Stomach (tissue), 9 donors: ENCODE measurements around the gene EEF2. TPM values are rescaled to one million over a fixed set of nuclear protein-coding genes. Genes with fewer than 3 reads are reported as not detected.

Experiments
- DNase-seq, 2 donors: peaks; one replicate each; pipeline versions ENCODE4 v3.0.0 to v3.0.0-alpha.2; 2013 to 2019
- H3K27ac ChIP-seq, 5 donors: fragments of 200-600 bp in 4 of 5; sonication (generic) in 4 of 5; one replicate each; pipeline ENCODE4 v1.5.1; 2013 to 2019; ENCODE audit warnings: mild to moderate bottlenecking in 1 of 5, moderate library complexity in 1 of 5
- H3K27me3 ChIP-seq, 3 donors: fragments of 200-600 bp; sonication (generic); one replicate each; pipeline ENCODE4 v1.5.1; 2017 to 2019; ENCODE audit warnings: mixed run types in 1 of 3
- H3K36me3 ChIP-seq, 4 donors: fragments of 200-600 bp; sonication (generic); 1 replicate in 3 of 4; 2 replicates in 1 of 4; pipeline ENCODE4 v1.5.1; 2016 to 2019
- H3K4me1 ChIP-seq, 4 donors: fragments of 200-600 bp; sonication (generic); one replicate each; pipeline ENCODE4 v1.5.1; 2016 to 2019
- H3K4me3 ChIP-seq, 4 donors: fragments of 200-600 bp; sonication (generic) in 3 of 4; one replicate each; pipeline ENCODE4 v1.5.1; 2016 to 2019; ENCODE audit warnings: mild to moderate bottlenecking in 1 of 4
- H3K9me3 ChIP-seq, 4 donors: fragments of 200-600 bp; sonication (generic); one replicate each; pipeline ENCODE4 v1.5.1; 2016 to 2019
- EP300 ChIP-seq: sonication (generic); formaldehyde crosslinking; IDR thresholded peaks from one replicate; pipeline ENCODE4 v1.6.1; 2017; ENCODE audit warnings: antibody characterized with exemption
- POLR2A ChIP-seq, 4 donors: fragments of 450-650 bp; IDR thresholded peaks; one replicate each; pipeline ENCODE4 v1.6.1; 2016; ENCODE audit warnings: antibody characterized with exemption in 4 of 4, control low read depth in 2 of 4, mild to moderate bottlenecking in 1 of 4, moderate library complexity in 1 of 4
- POLR2AphosphoS5 ChIP-seq, 3 donors: sonication (generic); formaldehyde crosslinking; IDR thresholded peaks; one replicate each; pipeline ENCODE4 v1.6.1; 2016; ENCODE audit warnings: antibody characterized with exemption in 3 of 3
- WGBS, 5 donors: extraction: QIAGEN DNeasy Blood & Tissue Kit in 3 of 5; methylation state at CpG; one replicate each; pipeline versions ENCODE4 v1.1.5 to v1.1.7; 2013 to 2018; 5-methylcytosine and 5-hydroxymethylcytosine counted together
- intact Hi-C: fragments of 100-400 bp; cut with DNase I; formaldehyde crosslinking; loops from one replicate; pipeline ENCODE4 v1.15.1; 2023; ENCODE audit warnings: low total_unique reads
- polyA plus RNA-seq, 3 donors: library from polyadenylated mRNA; stranded (reverse); fragments of 200-250 nt; gene quantifications; one replicate each; pipeline ENCODE4 v1.2.3, GENCODE V29; 2013
- total RNA-seq, 5 donors: library from RNA; depleted of rRNA; stranded (reverse); fragments of >200 nt; gene quantifications; one replicate each; pipeline versions ENCODE4 v1.1.0 to v1.2.3, GENCODE V29; 2014 to 2016
- TF ChIP-seq, protein P1 (sequence below), 7 experiments: fragments of 450-650 bp in 4 of 7; fragments of 200-600 bp in 3 of 7; sonication (generic) in 3 of 7; IDR thresholded peaks; one replicate each; pipeline ENCODE4 v1.5.1; 2016 to 2019; ENCODE audit warnings: antibody characterized with exemption in 7 of 7, control low read depth in 2 of 7, mild to moderate bottlenecking in 1 of 7
- donor health status: healthy with polysubstance abuse.
- donor health status: Bipolar disorder and iron deficiency.
- donor health status: healthy.

EEF2 gene
- total and polyA plus RNA-seq, 8 donors, result 667 to 1,656 (median 1,276) TPM

DNA sequence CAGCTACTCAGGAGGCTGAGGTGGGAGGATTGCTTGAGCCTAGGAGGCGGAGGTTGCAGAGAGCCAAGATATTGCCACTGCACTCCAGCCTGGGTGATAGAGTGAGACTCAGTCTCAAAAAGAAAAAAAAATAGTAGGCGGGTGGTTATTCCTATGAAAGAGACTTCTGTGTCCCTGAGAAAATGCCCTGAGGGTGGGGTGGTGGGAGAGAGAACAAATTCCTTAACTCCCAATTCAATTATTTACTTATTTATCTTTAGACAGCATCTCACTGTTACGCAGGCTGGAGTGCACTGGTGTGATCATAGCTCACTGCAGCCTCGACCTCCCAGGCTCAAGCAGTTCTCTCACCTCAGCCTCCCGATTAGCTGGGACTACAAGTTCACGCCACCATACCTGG is 10.3 kb upstream of the EEF2 start:
- WGBS, 5 donors, result 67 to 80% (median 75%) methylated on average over 6 of the region's 6 CpGs
- DNase-seq, result no peak
- Histone ChIP-seq H3K27me3 (no peaks in the 10 kb centered on the region), H3K27ac (no peak overlapping the region), H3K36me3 (no peaks in the 10 kb centered on the region), H3K4me3 (no peak overlapping the region), H3K4me1 (peaks cover 0 to 5% (median 0%) of the 10 kb centered on the region in 4 donors), H3K9me3 (no peaks in the 10 kb centered on the region)
- TF ChIP-seq, protein P1, sequence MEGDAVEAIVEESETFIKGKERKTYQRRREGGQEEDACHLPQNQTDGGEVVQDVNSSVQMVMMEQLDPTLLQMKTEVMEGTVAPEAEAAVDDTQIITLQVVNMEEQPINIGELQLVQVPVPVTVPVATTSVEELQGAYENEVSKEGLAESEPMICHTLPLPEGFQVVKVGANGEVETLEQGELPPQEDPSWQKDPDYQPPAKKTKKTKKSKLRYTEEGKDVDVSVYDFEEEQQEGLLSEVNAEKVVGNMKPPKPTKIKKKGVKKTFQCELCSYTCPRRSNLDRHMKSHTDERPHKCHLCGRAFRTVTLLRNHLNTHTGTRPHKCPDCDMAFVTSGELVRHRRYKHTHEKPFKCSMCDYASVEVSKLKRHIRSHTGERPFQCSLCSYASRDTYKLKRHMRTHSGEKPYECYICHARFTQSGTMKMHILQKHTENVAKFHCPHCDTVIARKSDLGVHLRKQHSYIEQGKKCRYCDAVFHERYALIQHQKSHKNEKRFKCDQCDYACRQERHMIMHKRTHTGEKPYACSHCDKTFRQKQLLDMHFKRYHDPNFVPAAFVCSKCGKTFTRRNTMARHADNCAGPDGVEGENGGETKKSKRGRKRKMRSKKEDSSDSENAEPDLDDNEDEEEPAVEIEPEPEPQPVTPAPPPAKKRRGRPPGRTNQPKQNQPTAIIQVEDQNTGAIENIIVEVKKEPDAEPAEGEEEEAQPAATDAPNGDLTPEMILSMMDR (IDR thresholded peaks at IDR 0.05), result no peak
- TF ChIP-seq EP300 (no peak), POLR2AphosphoS5 (IDR thresholded peaks at IDR 0.05) (no peak), POLR2A (IDR thresholded peaks at IDR 0.05) (no peak)
- intact Hi-C loops, result no loop called here

DNA sequence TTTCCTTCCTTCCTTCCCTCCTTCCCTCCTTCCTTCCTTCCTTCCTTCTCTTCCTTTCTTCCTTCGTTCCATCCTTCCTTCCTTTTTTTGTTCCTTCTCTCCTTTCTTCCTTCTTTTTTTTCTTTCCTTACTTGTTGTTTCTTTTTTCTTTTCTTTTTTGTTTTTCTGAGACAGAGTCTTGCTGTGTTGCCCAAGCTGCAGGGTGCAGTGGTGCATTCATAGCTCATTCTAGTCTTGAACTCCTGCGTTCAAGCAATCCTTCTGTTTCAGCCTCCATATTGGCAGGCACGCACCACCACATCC is 5.5 kb upstream of the EEF2 start:
- no peak overlapping the region for H3K4me3 ChIP-seq
- no peaks in the 10 kb centered on the region for H3K9me3 ChIP-seq
- no peaks in the 10 kb centered on the region for H3K36me3 ChIP-seq
- TF ChIP-seq, protein P1 (IDR thresholded peaks at IDR 0.05), result no peak
- TF ChIP-seq POLR2AphosphoS5 (IDR thresholded peaks at IDR 0.05) (no peak), POLR2A (IDR thresholded peaks at IDR 0.05) (no peak), EP300 (no peak)
- peaks cover 13 to 31% (median 25%) of the 10 kb centered on the region in 4 donors for H3K4me1 ChIP-seq
- 79 to 82% (median 80%) methylated on average over 3 of the region's 3 CpGs for WGBS, 5 donors
- no peak overlapping the region for H3K27ac ChIP-seq
- H3K27me3 ChIP-seq, result no peaks in the 10 kb centered on the region
- DNase-seq, result no peak
- intact Hi-C loops, result no loop called here

DNA sequence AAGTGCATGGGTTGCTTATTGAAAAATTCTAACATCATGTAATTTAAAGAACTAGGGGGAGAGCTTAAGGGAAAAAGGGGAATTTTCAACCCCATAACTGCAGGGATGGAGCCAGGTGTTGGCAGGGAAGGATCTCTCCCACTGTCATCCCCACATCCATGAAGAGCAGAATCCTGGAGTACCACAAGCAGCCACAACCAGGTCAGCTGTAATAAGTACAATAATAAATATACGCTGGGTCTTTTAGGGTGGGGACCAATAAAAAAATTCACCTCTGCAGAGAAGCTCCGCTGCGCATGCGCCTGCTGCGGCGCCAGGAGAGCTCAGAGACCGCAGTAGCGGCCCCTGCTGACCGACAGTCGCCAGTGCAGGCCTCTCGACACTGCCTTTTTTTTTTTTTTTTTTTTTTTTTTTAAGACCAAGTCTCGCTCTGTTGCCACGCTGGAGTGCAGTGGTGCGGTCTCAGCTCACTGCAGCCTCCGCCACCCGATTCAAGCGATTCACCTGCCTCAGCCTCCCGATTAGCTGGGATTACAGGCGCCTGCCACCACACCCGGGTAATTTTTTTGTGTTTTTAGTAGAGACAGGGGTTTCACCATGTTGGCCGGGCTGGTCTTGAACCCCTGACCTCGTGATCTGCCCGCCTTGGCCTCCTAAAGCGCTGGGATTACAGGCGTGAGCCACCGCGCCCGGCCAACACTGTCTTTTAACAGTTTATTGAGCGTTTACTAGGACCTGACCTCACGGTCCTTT is 2.5 kb upstream of the EEF2 start:
- no peaks in the 10 kb centered on the region for H3K9me3 ChIP-seq
- WGBS, 5 donors, result 8 to 10% (median 9%) methylated on average over 30 of the region's 30 CpGs
- H3K4me1 ChIP-seq, result peaks cover 34 to 51% (median 46%) of the 10 kb centered on the region in 4 donors
- peak; percentile 93 to 96 for DNase-seq
- intact Hi-C loops, result loop anchor here (10.0 kb wide), 1 partner anchor 197 kb away; the partner anchor contains the start of genes ANKRD24 and SIRT6
- TF ChIP-seq EP300 (no peak), POLR2A (IDR thresholded peaks at IDR 0.05) (no peak), POLR2AphosphoS5 (IDR thresholded peaks at IDR 0.05) (peak in 2 of 3 donors; percentile 55 to 59)
- TF ChIP-seq, protein P1 (IDR thresholded peaks at IDR 0.05), result peak in 5 of 7 experiments; percentile 65 to 95 (median 84)
- H3K27me3 ChIP-seq, result no peaks in the 10 kb centered on the region
- peak overlapping the region in 4 of 5 donors; percentile 45 to 99 (median 78) for H3K27ac ChIP-seq
- H3K36me3 ChIP-seq, result peaks cover 16 to 17% (median 16%) of the 10 kb centered on the region in 4 donors
- H3K4me3 ChIP-seq, result peak overlapping the region; percentile 18 to 100 (median 50)

DNA sequence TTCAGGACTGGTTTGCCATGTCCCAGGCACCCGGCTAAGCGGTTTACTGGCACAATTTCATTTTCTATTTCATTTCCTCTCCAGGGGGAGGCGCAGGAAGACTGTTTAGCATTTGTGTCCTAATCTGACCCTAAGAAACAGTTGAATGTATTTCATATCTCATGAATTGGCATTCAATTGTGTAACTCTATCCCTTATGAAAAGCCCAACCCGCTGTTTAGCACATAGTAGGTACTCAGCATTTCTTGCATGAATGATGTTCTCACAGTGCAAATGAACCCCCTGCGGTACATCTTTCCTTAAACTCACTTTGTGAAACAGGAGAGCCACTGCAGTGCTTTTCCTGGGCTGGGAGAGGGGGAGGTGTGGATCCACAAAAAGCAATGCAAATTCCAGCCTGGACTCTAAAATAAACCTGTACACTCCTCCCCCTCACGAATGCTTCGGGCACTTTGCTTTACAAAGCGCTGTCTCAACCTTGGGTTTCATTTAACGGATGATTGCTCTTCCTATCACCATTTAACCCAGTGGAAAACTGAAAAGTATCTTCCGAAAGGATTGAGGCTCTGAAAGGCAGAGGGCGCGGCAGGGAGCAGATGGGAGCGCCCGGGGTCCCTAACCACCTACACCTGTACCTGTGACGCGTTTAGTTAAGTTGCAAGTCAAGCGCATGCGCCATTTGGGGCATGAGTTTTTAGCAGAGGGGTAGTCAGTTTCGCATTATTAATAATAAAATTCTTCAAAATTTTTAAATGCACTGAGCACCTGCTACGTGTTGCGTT is 1.2 kb upstream of the EEF2 start:
- 0 to 4% (median 2%) methylated on average over 21 of the region's 21 CpGs for WGBS, 5 donors
- peak overlapping the region; percentile 67 to 100 (median 83) for H3K4me3 ChIP-seq
- peaks cover 35 to 64% (median 54%) of the 10 kb centered on the region in 4 donors for H3K4me1 ChIP-seq
- no peaks in the 10 kb centered on the region for H3K9me3 ChIP-seq
- peaks cover 29 to 31% (median 29%) of the 10 kb centered on the region in 4 donors for H3K36me3 ChIP-seq
- intact Hi-C loops, result loop anchor here (10.0 kb wide), 1 partner anchor 198 kb away; the partner anchor contains the start of genes ANKRD24 and SIRT6
- peak overlapping the region; percentile 80 to 99 (median 96) for H3K27ac ChIP-seq
- no peaks in the 10 kb centered on the region for H3K27me3 ChIP-seq
- DNase-seq, result peak; percentile 57 to 90
- TF ChIP-seq POLR2A (IDR thresholded peaks at IDR 0.05) (no peak), EP300 (no peak), POLR2AphosphoS5 (IDR thresholded peaks at IDR 0.05) (peak in 1 of 3 donors; percentile 51)
- TF ChIP-seq, protein P1 (IDR thresholded peaks at IDR 0.05), result peak in 5 of 7 experiments; percentile 30 to 72 (median 56)
